ENCODE data around the gene SDF4.

DNA sequence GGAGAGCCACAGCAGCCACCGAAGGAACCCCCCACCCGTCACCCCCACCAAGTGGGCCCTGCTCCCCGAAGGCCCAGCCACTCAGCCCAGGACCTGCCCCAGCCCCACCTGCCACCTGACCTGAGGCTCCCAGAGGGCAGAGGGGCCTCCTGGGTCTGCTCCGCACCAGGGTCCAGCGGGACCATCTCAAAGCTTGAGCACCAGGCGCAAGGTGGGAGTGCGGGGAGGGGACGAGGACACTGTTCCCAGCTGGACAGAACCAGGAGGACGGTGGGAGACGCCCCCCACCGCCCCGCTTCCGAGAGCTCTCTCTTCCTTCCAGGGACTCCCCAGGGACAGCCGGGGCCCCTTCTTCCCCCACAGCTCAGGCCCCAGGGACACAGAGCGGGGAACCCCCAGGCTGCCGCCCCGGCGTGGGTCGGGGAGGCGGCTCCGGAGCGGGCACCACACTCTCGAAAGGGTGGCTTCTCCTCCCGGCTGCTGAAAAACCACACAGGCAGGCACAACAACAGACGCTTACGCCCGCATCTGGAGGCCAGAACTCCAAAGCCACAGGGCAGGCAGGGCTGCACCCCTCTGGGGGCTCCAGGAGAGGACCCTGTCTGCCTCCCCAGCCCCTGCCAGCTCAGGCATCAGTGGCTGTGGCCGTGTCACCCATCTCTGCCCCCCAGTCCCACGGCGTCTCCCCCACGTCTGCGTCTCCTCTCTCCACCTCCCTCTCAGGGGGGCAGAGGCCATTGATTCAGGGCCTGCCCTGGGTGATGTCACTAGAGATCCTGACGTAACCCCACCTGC lies 60.1 kb downstream of the SDF4 start:
- no peak for TF ChIP-seq POLR2A (IDR thresholded peaks at IDR 0.05)
- TF ChIP-seq, protein P1, sequence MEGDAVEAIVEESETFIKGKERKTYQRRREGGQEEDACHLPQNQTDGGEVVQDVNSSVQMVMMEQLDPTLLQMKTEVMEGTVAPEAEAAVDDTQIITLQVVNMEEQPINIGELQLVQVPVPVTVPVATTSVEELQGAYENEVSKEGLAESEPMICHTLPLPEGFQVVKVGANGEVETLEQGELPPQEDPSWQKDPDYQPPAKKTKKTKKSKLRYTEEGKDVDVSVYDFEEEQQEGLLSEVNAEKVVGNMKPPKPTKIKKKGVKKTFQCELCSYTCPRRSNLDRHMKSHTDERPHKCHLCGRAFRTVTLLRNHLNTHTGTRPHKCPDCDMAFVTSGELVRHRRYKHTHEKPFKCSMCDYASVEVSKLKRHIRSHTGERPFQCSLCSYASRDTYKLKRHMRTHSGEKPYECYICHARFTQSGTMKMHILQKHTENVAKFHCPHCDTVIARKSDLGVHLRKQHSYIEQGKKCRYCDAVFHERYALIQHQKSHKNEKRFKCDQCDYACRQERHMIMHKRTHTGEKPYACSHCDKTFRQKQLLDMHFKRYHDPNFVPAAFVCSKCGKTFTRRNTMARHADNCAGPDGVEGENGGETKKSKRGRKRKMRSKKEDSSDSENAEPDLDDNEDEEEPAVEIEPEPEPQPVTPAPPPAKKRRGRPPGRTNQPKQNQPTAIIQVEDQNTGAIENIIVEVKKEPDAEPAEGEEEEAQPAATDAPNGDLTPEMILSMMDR (IDR thresholded peaks at IDR 0.05): no peak

Data from lower leg skin (tissue), 3 donors.